Measurements from ENCODE around the gene AVL9. TPM values are rescaled to one million over a fixed set of nuclear protein-coding genes. Genes with fewer than 3 reads are reported as not detected.

Gene AVL9
- total RNA-seq: 10 to 100 TPM; 35.8 to 37.5 TPM
- 10 to 100 TPM in 1 of 2 donors, 1 to 10 TPM in 1; 7.0 to 10.5 TPM for polyA plus RNA-seq
- long read RNA-seq, donor 1, full-length matches to known transcripts: 7 of 33 reads
- long read RNA-seq, donor 1, partial matches to known transcripts: 4 of 33 reads
- long read RNA-seq, donor 1, other reads (novel, unspliced or antisense): 22 of 33 reads
- long read RNA-seq, donor 2, partial matches to known transcripts: 0 of 9 reads
- long read RNA-seq, donor 2, other reads (novel, unspliced or antisense): 9 of 9 reads

DNA sequence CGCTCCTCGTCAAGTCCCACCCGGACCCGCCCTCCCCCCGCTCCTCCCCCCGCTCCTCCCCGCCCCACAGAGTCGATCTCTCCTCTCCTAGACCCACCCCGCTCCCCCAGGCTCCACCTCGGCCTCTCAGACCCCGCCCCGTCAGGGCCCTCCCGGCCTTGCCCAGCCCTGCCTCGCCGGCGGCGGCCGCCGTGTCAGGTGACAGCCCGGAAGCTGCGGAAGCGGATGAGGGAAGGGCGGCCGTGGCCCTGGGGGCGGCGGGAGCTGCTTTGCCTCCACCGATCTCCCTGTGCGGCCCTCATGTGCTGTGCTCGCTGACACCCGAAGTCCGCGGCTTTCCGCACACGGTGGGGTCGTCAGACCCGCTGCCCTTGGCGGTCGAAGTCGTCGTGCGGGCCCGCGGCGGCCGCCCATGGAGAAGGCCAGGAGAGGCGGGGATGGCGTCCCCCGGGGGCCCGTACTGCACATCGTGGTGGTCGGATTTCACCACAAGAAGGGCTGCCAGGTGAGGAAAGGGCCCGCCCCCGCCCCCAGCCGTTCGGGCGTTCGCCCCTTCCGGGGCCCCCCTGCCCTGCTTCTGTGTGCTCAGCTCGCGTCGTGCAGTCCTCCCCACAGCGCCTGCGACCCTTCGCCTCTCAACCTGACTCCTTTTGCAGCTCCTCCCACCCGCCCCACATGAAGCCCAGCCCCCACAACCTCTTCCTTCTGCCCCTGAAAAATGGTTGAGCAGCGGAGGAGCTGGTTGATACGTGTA lies at the start of gene AVL9:
Gene AVL9 (plus strand): TSS at position 192 of the 754 bp plus-strand sequence. CDS start 221 bp downstream, at position 413.
- intact Hi-C loops (cut with DNase I): loop anchor here (5.0 to 10.0 kb wide), 6 partner anchors 42 to 1581 kb away; partner anchors contain the start of genes AQP1 (in 1 of the 2), BBS9 (in 1 of the 2), FKBP9 (in 1 of the 2) and NT5C3A (in 1 of the 2)
- Histone ChIP-seq H3K4me3 (ENCODE audit: low read length in 2 of 2) (peak within 1 kb of the TSS; percentile 79 to 93), H3K27me3 (ENCODE audit: control insufficient read depth in 1 of 2, insufficient read depth in 2 of 2, low read length in 1 of 2) (no peaks in the 10 kb centered on the region), H3K36me3 (ENCODE audit: control insufficient read depth in 1 of 2, insufficient read depth in 2 of 2, low read length in 1 of 2) (no peaks in the 10 kb centered on the region), H3K4me1 (ENCODE audit: control insufficient read depth in 1 of 2, insufficient read depth in 2 of 2, low read length in 2 of 2) (no peaks in the 10 kb centered on the region), H3K27ac (ENCODE audit: low read depth in 1 of 2, low read length in 2 of 2) (peak within 1 kb of the TSS; percentile 77 to 89), H3K9me3 (ENCODE audit: control insufficient read depth, low read length) (no peaks in the 10 kb centered on the region)
- DNase-seq: peak; percentile 99 to 100
- WGBS, 2 donors: 0% methylated on average over 40 to 67 of the region's 67 CpGs
- peak; percentile 100 for ATAC-seq (ENCODE audit: low FRiP score)

DNA sequence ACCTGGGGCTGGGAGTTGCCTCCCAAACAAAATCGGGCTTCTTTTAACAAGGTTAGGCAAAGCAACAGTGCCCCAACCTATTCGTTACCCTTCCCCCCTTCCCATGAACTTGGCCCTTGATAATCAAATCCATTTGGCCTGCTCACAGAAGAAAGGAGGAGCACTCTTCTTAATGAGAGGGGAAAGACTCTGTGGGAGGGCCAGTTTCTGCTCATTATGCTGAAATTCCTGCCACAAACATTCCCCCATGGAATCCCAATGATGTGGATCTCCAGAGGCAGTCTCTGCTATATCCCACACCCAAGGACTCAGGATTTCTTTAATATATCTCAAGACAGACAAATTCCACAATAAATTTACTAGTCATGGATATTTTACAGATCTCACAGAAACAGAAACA lies 48.1 kb upstream of the AVL9 start:
- no peaks in the 10 kb centered on the region for H3K4me1 ChIP-seq (ENCODE audit: control insufficient read depth in 1 of 2, insufficient read depth in 2 of 2, low read length in 2 of 2)
- DNase-seq: no peak
- no peak overlapping the region for H3K4me3 ChIP-seq (ENCODE audit: low read length in 2 of 2)
- H3K9me3 ChIP-seq (ENCODE audit: control insufficient read depth, low read length): peaks cover 3% of the 10 kb centered on the region
- ATAC-seq (ENCODE audit: low FRiP score): no peak
- intact Hi-C loops (cut with DNase I): no loop called here
- 74 to 86% methylated on average over 2 of the region's 2 CpGs for WGBS, 2 donors
- H3K27ac ChIP-seq (ENCODE audit: low read depth in 1 of 2, low read length in 2 of 2): no peak overlapping the region
- no peaks in the 10 kb centered on the region for H3K27me3 ChIP-seq (ENCODE audit: control insufficient read depth in 1 of 2, insufficient read depth in 2 of 2, low read length in 1 of 2)
- no peaks in the 10 kb centered on the region for H3K36me3 ChIP-seq (ENCODE audit: control insufficient read depth in 1 of 2, insufficient read depth in 2 of 2, low read length in 1 of 2)

DNA sequence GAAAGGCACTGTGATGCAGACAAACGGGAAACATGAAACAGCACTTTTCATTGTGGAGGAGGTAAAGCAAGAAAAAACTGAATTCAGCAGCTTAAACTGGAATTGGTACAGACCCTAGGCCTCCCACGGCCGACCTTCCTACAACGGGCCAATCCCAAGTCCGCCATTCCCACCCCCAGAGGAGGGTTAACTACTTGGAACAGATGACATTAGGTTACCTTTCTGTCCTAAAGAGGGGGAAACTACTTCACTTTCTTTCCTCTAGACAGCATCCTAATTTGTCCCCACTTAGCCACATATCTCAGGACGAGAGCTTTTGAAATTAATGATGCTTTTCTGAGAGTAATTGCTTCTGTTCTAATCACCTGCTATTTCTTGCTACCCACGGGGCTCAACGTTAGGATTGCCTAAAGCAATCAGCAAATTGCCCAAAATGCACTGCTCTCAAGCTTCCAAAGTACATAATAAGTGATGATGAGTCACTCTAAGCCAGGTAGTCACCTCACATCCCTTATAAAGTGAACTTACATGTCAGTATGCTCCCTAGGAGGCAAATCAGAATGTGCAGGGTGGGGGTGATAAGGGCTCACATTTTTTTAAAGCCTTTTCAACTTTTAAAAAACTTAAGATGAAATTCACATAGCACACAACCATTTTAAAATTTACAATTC lies 41.8 kb upstream of the AVL9 start:
- no peaks in the 10 kb centered on the region for H3K27me3 ChIP-seq (ENCODE audit: control insufficient read depth in 1 of 2, insufficient read depth in 2 of 2, low read length in 1 of 2)
- DNase-seq: no peak
- intact Hi-C loops (cut with DNase I): no loop called here
- ATAC-seq (ENCODE audit: low FRiP score): no peak
- H3K27ac ChIP-seq (ENCODE audit: low read depth in 1 of 2, low read length in 2 of 2): no peak overlapping the region
- no peaks in the 10 kb centered on the region for H3K4me1 ChIP-seq (ENCODE audit: control insufficient read depth in 1 of 2, insufficient read depth in 2 of 2, low read length in 2 of 2)
- H3K9me3 ChIP-seq (ENCODE audit: control insufficient read depth, low read length): no peaks in the 10 kb centered on the region
- 67 to 69% methylated on average over 8 of the region's 8 CpGs for WGBS, 2 donors
- H3K4me3 ChIP-seq (ENCODE audit: low read length in 2 of 2): no peak overlapping the region
- no peaks in the 10 kb centered on the region for H3K36me3 ChIP-seq (ENCODE audit: control insufficient read depth in 1 of 2, insufficient read depth in 2 of 2, low read length in 1 of 2)

DNA sequence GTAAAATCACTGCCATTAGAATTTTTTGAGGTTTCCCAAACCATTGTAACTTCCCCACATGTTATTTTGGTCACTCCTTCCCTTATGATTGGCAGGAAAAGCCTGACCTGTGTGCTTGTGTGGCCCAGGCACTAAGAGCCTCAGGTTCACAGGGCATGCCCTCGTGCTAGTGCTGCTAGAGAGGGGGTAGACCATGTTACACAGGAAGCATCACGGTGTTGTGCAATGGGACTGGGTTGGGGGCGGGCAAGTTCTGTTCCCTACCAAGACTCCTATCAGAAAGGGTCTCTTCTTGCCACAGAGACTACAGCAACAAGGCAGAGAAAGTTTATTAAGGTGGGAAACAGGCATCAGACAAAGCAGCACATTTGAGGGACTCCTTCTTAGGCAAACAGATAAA lies 37.3 kb upstream of the AVL9 start:
- no peak overlapping the region for H3K4me3 ChIP-seq (ENCODE audit: low read length in 2 of 2)
- ATAC-seq (ENCODE audit: low FRiP score) (no peak), DNase-seq (no peak)
- H3K36me3 ChIP-seq (ENCODE audit: control insufficient read depth in 1 of 2, insufficient read depth in 2 of 2, low read length in 1 of 2): no peaks in the 10 kb centered on the region
- intact Hi-C loops (cut with DNase I): no loop called here
- WGBS, 2 donors: 62 to 82% methylated on average over 3 of the region's 3 CpGs
- H3K4me1 ChIP-seq (ENCODE audit: control insufficient read depth in 1 of 2, insufficient read depth in 2 of 2, low read length in 2 of 2): no peaks in the 10 kb centered on the region
- H3K27ac ChIP-seq (ENCODE audit: low read depth in 1 of 2, low read length in 2 of 2): no peak overlapping the region
- H3K27me3 ChIP-seq (ENCODE audit: control insufficient read depth in 1 of 2, insufficient read depth in 2 of 2, low read length in 1 of 2): no peaks in the 10 kb centered on the region
- peaks cover 1% of the 10 kb centered on the region for H3K9me3 ChIP-seq (ENCODE audit: control insufficient read depth, low read length)

DNA sequence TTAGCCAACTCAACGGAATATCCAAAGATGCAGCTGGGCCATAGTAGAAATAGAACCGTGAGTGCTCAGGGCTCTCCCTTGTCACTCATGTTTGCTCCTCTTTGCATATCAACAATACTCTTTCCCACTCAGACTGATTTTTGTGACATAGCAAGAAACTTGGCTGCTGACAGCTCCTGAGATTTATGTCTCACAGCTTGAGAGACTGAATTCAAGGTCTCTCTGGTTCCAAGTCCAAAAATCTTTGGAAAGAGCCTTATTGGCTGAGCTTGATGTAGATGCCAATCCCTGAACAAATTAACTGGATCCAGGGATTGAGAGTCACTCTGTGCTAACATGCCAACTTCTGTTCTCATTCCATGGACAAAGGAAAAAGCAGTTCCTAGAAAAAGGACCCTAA lies 35.5 kb upstream of the AVL9 start:
- no peaks in the 10 kb centered on the region for H3K4me1 ChIP-seq (ENCODE audit: control insufficient read depth in 1 of 2, insufficient read depth in 2 of 2, low read length in 2 of 2)
- peaks cover 1% of the 10 kb centered on the region for H3K9me3 ChIP-seq (ENCODE audit: control insufficient read depth, low read length)
- no peak overlapping the region for H3K4me3 ChIP-seq (ENCODE audit: low read length in 2 of 2)
- 10 to 41% methylated on average over 2 of the region's 2 CpGs for WGBS, 2 donors
- intact Hi-C loops (cut with DNase I): no loop called here
- H3K36me3 ChIP-seq (ENCODE audit: control insufficient read depth in 1 of 2, insufficient read depth in 2 of 2, low read length in 1 of 2): no peaks in the 10 kb centered on the region
- no peaks in the 10 kb centered on the region for H3K27me3 ChIP-seq (ENCODE audit: control insufficient read depth in 1 of 2, insufficient read depth in 2 of 2, low read length in 1 of 2)
- DNase-seq (no peak), ATAC-seq (ENCODE audit: low FRiP score) (no peak)
- H3K27ac ChIP-seq (ENCODE audit: low read depth in 1 of 2, low read length in 2 of 2): no peak overlapping the region

DNA sequence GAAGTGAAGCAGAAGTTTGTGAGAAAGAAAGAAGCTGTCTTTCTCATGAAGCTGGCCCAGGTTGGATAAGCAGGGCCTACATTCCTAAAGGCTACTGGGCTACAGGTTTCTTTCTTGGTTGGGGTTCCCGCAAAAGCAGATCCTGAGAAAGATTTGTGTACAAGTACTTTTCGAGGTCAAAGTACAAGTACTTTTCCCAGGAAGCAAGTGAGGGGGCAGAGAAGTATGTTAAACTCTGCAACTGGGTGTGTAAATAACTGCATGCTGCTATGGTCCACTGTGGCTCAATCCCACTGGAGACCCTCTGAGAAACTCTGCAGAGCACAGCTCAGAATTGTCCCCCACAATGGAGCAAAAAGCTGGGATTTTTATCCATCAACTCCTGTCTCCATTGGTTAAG lies 33.8 kb upstream of the AVL9 start:
- ATAC-seq (ENCODE audit: low FRiP score): no peak
- H3K4me1 ChIP-seq (ENCODE audit: control insufficient read depth in 1 of 2, insufficient read depth in 2 of 2, low read length in 2 of 2): no peaks in the 10 kb centered on the region
- DNase-seq: no peak
- H3K36me3 ChIP-seq (ENCODE audit: control insufficient read depth in 1 of 2, insufficient read depth in 2 of 2, low read length in 1 of 2): no peaks in the 10 kb centered on the region
- peaks cover 1% of the 10 kb centered on the region for H3K9me3 ChIP-seq (ENCODE audit: control insufficient read depth, low read length)
- H3K27ac ChIP-seq (ENCODE audit: low read depth in 1 of 2, low read length in 2 of 2): no peak overlapping the region
- no peak overlapping the region for H3K4me3 ChIP-seq (ENCODE audit: low read length in 2 of 2)
- 72 to 80% methylated on average over 2 of the region's 2 CpGs for WGBS, 2 donors
- intact Hi-C loops (cut with DNase I): no loop called here
- H3K27me3 ChIP-seq (ENCODE audit: control insufficient read depth in 1 of 2, insufficient read depth in 2 of 2, low read length in 1 of 2): no peaks in the 10 kb centered on the region

DNA sequence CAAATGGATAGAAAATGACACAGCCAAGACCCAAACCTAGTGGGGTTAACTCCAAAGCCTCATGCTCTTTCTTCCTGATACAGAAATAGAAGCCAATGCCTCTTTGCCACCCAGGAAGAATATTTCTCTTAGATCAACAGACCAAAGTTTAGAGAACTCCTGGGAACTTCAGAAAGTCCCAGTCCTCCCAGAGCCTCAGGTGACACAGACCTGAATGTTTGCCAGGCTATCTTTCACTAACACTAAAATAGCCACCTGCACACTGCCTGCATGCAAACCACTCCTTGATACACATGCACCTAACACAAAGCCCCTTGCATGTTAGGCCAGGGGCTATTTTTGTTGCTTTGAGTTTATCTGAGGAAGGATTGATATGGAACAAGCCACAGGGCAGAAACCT lies 32.8 kb upstream of the AVL9 start:
- Histone ChIP-seq H3K4me3 (ENCODE audit: low read length in 2 of 2) (no peak overlapping the region), H3K27me3 (ENCODE audit: control insufficient read depth in 1 of 2, insufficient read depth in 2 of 2, low read length in 1 of 2) (no peaks in the 10 kb centered on the region), H3K4me1 (ENCODE audit: control insufficient read depth in 1 of 2, insufficient read depth in 2 of 2, low read length in 2 of 2) (no peaks in the 10 kb centered on the region), H3K9me3 (ENCODE audit: control insufficient read depth, low read length) (peaks cover 1% of the 10 kb centered on the region), H3K27ac (ENCODE audit: low read depth in 1 of 2, low read length in 2 of 2) (no peak overlapping the region), H3K36me3 (ENCODE audit: control insufficient read depth in 1 of 2, insufficient read depth in 2 of 2, low read length in 1 of 2) (no peaks in the 10 kb centered on the region)
- DNase-seq (no peak), ATAC-seq (ENCODE audit: low FRiP score) (no peak)
- intact Hi-C loops (cut with DNase I): no loop called here

DNA sequence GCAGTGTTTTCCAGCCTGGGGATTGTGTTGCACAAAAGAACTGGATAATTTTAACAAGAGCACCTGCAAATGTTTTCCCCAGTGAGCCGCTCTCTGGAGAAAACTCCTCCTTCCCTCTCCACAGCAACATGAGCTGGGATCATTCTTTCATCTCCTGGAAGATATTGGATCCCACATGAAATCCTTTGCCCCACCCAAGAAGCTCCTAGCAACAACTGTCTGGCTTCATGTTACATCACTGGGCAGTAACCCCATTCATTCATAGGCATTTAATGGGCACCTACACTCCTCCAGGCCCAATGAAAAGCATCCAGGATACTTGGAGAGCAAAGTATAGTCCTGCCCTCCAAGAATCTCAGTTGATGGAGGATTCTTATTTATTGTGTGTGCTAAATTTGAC lies 32.3 kb upstream of the AVL9 start:
- ATAC-seq (ENCODE audit: low FRiP score): no peak

More for the DNA sequence above, 32.3 kb upstream of the AVL9 start:
- WGBS, 2 donors: 91 to 92% methylated on average over 1 of the region's 1 CpG
- Histone ChIP-seq H3K4me3 (ENCODE audit: low read length in 2 of 2) (no peak overlapping the region), H3K36me3 (ENCODE audit: control insufficient read depth in 1 of 2, insufficient read depth in 2 of 2, low read length in 1 of 2) (no peaks in the 10 kb centered on the region), H3K27ac (ENCODE audit: low read depth in 1 of 2, low read length in 2 of 2) (no peak overlapping the region), H3K4me1 (ENCODE audit: control insufficient read depth in 1 of 2, insufficient read depth in 2 of 2, low read length in 2 of 2) (no peaks in the 10 kb centered on the region), H3K9me3 (ENCODE audit: control insufficient read depth, low read length) (peaks cover 1% of the 10 kb centered on the region), H3K27me3 (ENCODE audit: control insufficient read depth in 1 of 2, insufficient read depth in 2 of 2, low read length in 1 of 2) (no peaks in the 10 kb centered on the region)
- intact Hi-C loops (cut with DNase I): no loop called here
- no peak for DNase-seq

All from aorta (tissue), 5 donors.